Measurements from ENCODE around the gene GNL3.

GRCh38 chr3:52685285-52685708 is 535 bp upstream of the GNL3 start:
- no peak for TF ChIP-seq CTCF (IDR thresholded peaks at IDR 0.05; ENCODE audit: extremely low read depth in 1 of 2, insufficient read depth in 1 of 2, low read depth in 1 of 2, low read length in 2 of 2)
- no peak for TF ChIP-seq EZH2 (IDR thresholded peaks at IDR 0.05; ENCODE audit: borderline replicate concordance, low read depth, low read length, severe bottlenecking)
- no peak for TF ChIP-seq POLR2A (IDR thresholded peaks at IDR 0.05; ENCODE audit: low read depth, low read length)
- no peak for TF ChIP-seq JUN (IDR thresholded peaks at IDR 0.05; ENCODE audit: borderline replicate concordance, insufficient read depth, insufficient read length, low read depth)
- no peak for TF ChIP-seq POLR2AphosphoS5 (IDR thresholded peaks at IDR 0.05; ENCODE audit: insufficient read depth, low read depth, low read length)

All from endothelial cell of umbilical vein (primary cell).